ENCODE data around the gene PKIG. TPM values are rescaled to one million over a fixed set of nuclear protein-coding genes. Genes with fewer than 3 reads are reported as not detected.

The PKIG gene
- total and polyA plus RNA-seq, 9 of the 15 experiments (the other 6 are each of a cell fraction or from before 2014, with no cell fraction given), result 0.13 to 7.0 (median 4.7) TPM

- no peak overlapping the region for H3K27ac ChIP-seq (ENCODE audit: extremely low read depth, low read depth, low read length)
- TF ChIP-seq CCNT2 (IDR thresholded peaks at IDR 0.05; ENCODE audit: borderline replicate concordance, extremely low read depth, insufficient read length, low read depth, low read length), result no peak
- no peak for TF ChIP-seq MXI1 (IDR thresholded peaks at IDR 0.05; ENCODE audit: low read depth, low read length)
- no peak for TF ChIP-seq NFYB (IDR thresholded peaks at IDR 0.05; ENCODE audit: extremely low read depth, insufficient read length)
- TF ChIP-seq ZBTB7A (IDR thresholded peaks at IDR 0.05; ENCODE audit: borderline replicate concordance, control insufficient read depth, low read depth, low read length), result no peak
- TF ChIP-seq SLC30A9 (CRISPR knock-in tag; IDR thresholded peaks at IDR 0.05), result no peak
- no peak for TF ChIP-seq HDAC2 (IDR thresholded peaks at IDR 0.05)
- no peak for TF ChIP-seq CBX5 (IDR thresholded peaks at IDR 0.05; ENCODE audit: borderline replicate concordance, low read depth)
- TF ChIP-seq BHLHE40 (IDR thresholded peaks at IDR 0.05; ENCODE audit: low read length), result no peak
- TF ChIP-seq RNF219 (CRISPR knock-in tag; IDR thresholded peaks at IDR 0.05), result no peak
- TF ChIP-seq ESRRA (IDR thresholded peaks at IDR 0.05; ENCODE audit: borderline replicate concordance, low read depth), result no peak
- no peak for TF ChIP-seq ZNF165 (CRISPR knock-in tag; IDR thresholded peaks at IDR 0.05; ENCODE audit: borderline replicate concordance)
- no peak for TF ChIP-seq VEZF1 (CRISPR knock-in tag; IDR thresholded peaks at IDR 0.05)
- no peak for TF ChIP-seq SRSF9 (IDR thresholded peaks at IDR 0.05; ENCODE audit: borderline replicate concordance, low read depth, low read length)
- TF ChIP-seq CREB1 (IDR thresholded peaks at IDR 0.05), result no peak
- no peak for TF ChIP-seq CREB1 (CRISPR knock-in tag; IDR thresholded peaks at IDR 0.05)
- TF ChIP-seq MNT (conservative IDR thresholded peaks at IDR 0.05), result no peak
- TF ChIP-seq EGR1 (conservative IDR thresholded peaks at IDR 0.05), result no peak
- TF ChIP-seq ATF4 (CRISPR knock-in tag; IDR thresholded peaks at IDR 0.05), result no peak
- no peak for TF ChIP-seq TCFL5 (CRISPR knock-in tag; conservative IDR thresholded peaks at IDR 0.05)
Measured at GRCh38 chr20:44597516-44597915, 15.1 kb downstream of the PKIG start.

More at GRCh38 chr20:44597516-44597915, 15.1 kb downstream of the PKIG start:
- Histone ChIP-seq H3K36me3 (ENCODE audit: control insufficient read depth, insufficient read depth, low read length) (no peaks in the 10 kb centered on the region), H3K4me1 (replicated peaks in 1 of 2; ENCODE audit: control insufficient read depth in 2 of 2, insufficient read depth in 2 of 2, low read length in 2 of 2) (peaks cover 8% of the 10 kb centered on the region in 2 experiments), H3K4me2 (ENCODE audit: insufficient read depth, low read length) (no peak overlapping the region), H3K9ac (ENCODE audit: insufficient read depth in 1 of 2, low read depth in 2 of 2, low read length in 2 of 2) (no peak overlapping the region), H3K4me3 (no peak overlapping the region), H4K20me1 (replicated peaks; ENCODE audit: control insufficient read depth, insufficient read depth, low read length) (no peaks in the 10 kb centered on the region), H3K79me2 (ENCODE audit: control insufficient read depth, insufficient read depth, low read length) (no peaks in the 10 kb centered on the region), H3K9me1 (ENCODE audit: control insufficient read depth, insufficient read depth, low read length) (no peaks in the 10 kb centered on the region), H3K9me3 (replicated peaks; ENCODE audit: control insufficient read depth, insufficient read depth, low read depth, low read length) (no peaks in the 10 kb centered on the region), H2AFZ (ENCODE audit: low read depth, low read length) (no peak overlapping the region), H3K27me3 (ENCODE audit: control insufficient read depth in 2 of 2, insufficient read depth in 2 of 2, low read length in 2 of 2) (no peaks in the 10 kb centered on the region)
- ChIA-PET POLR2A (no interaction called here), CTCF (ENCODE audit: low intra/inter-chr PET ratio) (no interaction called here)
- no peak for ATAC-seq
- in situ Hi-C loops (cut with MboI) (no loop called here), intact Hi-C loops (cut with micrococcal nuclease) (no loop called here)
- no peak for DNase-seq (ENCODE audit: extremely low read depth in 1 of 4, low spot score in 3 of 4)
- WGBS (ENCODE audit: insufficient coverage, low coverage, missing lambda C conversion rate), result 39% methylated on average over 4 of the region's 4 CpGs
- no TSS peak for BruUV-seq (replicated peaks)
- no peak for FAIRE-seq

Measured in K562 (cell line).